Vagina (tissue), 2 donors: Measurements from ENCODE around the gene TMEM170A.

Experiments used
- POLR2A ChIP-seq, 2 donors: fragments of 450-650 bp; IDR thresholded peaks; one replicate each; pipeline ENCODE4 v1.6.1; 2017; ENCODE audit warnings: antibody characterized with exemption in 2 of 2, mild to moderate bottlenecking in 2 of 2, moderate library complexity in 2 of 2
- TF ChIP-seq, protein P1 (sequence below), 3 experiments: fragments of 450-650 bp in 2 of 3; fragments of 200-600 bp in 1 of 3; sonication (generic) in 1 of 3; IDR thresholded peaks; one replicate each; pipeline ENCODE4 v1.5.1; 2017 to 2019; ENCODE audit warnings: antibody characterized with exemption in 3 of 3, mild to moderate bottlenecking in 2 of 3, moderate library complexity in 2 of 3

- no peak for TF ChIP-seq POLR2A (IDR thresholded peaks at IDR 0.05)
- TF ChIP-seq, protein P1, sequence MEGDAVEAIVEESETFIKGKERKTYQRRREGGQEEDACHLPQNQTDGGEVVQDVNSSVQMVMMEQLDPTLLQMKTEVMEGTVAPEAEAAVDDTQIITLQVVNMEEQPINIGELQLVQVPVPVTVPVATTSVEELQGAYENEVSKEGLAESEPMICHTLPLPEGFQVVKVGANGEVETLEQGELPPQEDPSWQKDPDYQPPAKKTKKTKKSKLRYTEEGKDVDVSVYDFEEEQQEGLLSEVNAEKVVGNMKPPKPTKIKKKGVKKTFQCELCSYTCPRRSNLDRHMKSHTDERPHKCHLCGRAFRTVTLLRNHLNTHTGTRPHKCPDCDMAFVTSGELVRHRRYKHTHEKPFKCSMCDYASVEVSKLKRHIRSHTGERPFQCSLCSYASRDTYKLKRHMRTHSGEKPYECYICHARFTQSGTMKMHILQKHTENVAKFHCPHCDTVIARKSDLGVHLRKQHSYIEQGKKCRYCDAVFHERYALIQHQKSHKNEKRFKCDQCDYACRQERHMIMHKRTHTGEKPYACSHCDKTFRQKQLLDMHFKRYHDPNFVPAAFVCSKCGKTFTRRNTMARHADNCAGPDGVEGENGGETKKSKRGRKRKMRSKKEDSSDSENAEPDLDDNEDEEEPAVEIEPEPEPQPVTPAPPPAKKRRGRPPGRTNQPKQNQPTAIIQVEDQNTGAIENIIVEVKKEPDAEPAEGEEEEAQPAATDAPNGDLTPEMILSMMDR (IDR thresholded peaks at IDR 0.05), result no peak
These were observed 69.5 kb downstream of the TMEM170A start for GRCh38 chr16:75394941-75395340.
